ENCODE measurements around the gene GFI1.
A peak's percentile ranks its signal among the peaks of the same experiment; 100 is the strongest.
"Not testable (repeated sequence)": the region's sequence is repeated elsewhere in the genome, so short reads cannot be mapped to it uniquely, and the experiment has no call there.

The GFI1 gene

DNA sequence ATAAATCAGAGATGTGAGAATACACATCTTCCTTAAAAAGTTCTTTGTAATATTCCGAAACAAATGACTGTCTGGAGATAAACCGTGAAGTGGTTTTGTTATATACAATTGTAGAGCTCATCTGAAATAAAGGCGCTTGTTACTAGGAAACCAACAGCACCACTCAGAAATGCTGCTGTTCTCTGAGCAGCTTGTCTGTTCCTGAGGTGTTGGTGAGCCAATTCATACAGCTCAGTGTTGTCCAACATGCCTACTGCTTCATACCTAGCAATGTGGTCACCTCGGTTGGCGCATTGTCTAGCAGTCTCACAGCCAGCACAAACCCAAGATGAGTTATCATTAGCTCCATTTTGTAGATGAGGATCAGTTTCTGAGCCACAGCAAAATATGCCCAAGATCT lies 44.4 kb downstream of the GFI1 start:
- in situ Hi-C loops (cut with HindIII; ENCODE audit: low pct_unique_long_range_greater_than_20kb, low sequenced_read_pairs) = no loop called here
- DNase-seq (ENCODE audit: low read depth in 1 of 2, low spot score in 1 of 2) = no peak

DNA sequence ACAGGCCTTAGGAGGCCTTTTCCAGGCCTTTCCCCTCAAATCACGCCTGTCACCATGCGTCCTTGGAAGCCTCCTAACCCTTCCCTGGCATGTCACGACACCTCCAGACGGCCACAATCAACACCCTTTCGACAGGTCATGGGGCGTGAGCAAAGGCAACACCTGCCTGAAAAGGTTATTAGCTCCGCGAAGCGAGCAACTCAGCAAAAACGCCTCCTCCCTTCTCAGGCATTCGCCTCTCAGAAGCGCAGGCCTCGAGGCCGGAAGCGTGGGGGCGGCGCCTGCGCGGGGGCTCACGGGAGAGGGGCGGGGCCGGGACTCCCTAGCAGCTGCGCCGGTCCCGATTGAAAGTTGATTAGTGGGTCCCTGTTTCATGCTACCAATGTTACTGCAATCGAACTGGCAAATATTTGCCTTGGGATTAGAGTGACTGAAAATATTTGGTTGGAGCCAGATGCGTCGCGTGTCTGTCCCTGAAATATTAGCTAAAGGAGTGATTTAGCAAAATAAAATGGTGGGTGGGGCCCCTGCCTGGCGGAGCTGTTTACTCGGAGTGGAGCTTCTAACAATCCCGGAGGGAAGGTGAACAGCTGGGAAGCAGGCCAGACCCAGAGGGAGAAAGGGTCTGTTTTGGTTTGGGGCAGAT lies 44.9 kb downstream of the GFI1 start:
- TF ChIP-seq JUND (IDR thresholded peaks at IDR 0.05; ENCODE audit: low read depth) = no peak
- in situ Hi-C loops (cut with HindIII; ENCODE audit: low pct_unique_long_range_greater_than_20kb, low sequenced_read_pairs) = no loop called here
- peak in 1 of 2 experiments; percentile 64 for DNase-seq (ENCODE audit: low read depth in 1 of 2, low spot score in 1 of 2)

More for the DNA sequence above, 44.4 kb downstream of the GFI1 start:
- no peak for TF ChIP-seq JUND (IDR thresholded peaks at IDR 0.05; ENCODE audit: low read depth)

DNA sequence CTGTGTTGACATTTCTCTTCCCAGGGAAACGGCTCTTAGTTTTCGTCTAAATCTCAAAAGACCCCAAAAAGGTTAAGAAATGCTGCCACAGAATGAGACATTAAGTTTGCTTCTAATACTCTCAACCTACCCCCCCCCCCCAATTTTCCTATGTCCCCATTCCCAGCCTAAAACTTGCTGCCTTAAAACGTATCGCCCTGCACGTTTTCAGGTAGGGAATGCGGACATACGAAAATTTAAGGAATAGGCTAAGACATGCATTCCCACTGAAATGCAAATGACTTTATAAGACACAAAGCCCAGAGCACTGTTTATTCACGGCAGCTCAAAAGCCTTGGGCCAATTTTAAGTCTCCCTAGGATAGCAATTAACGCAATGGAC lies 45.4 kb downstream of the GFI1 start:
- DNase-seq (ENCODE audit: low read depth in 1 of 2, low spot score in 1 of 2) = no peak
- no peak for TF ChIP-seq JUND (IDR thresholded peaks at IDR 0.05; ENCODE audit: low read depth)
- in situ Hi-C loops (cut with HindIII; ENCODE audit: low pct_unique_long_range_greater_than_20kb, low sequenced_read_pairs) = no loop called here

DNA sequence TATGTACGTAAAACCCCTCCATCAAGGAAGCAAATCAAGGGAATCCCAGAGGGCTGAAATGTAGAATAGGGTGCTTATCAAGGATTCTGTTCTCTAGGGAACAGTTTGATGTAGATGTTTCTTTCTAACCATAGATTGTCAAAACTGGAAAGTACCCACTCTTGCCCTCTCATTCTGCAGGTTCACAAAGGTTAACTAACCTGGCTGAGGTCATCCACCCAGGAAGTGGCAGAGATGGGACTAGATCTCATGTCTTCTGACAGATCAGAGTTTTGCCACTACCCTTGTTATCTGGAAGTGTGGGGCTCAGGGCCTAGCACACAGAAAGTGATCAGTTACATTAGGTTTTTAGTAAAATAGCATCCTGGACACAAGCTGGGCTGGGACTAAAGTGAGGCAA lies 47.4 kb downstream of the GFI1 start:
- no peak for TF ChIP-seq JUND (IDR thresholded peaks at IDR 0.05; ENCODE audit: low read depth)
- in situ Hi-C loops (cut with HindIII; ENCODE audit: low pct_unique_long_range_greater_than_20kb, low sequenced_read_pairs) = no loop called here
- DNase-seq (ENCODE audit: low read depth in 1 of 2, low spot score in 1 of 2) = no peak

- DNase-seq (ENCODE audit: low read depth in 1 of 2, low spot score in 1 of 2); in situ Hi-C loops (cut with HindIII; ENCODE audit: low pct_unique_long_range_greater_than_20kb, low sequenced_read_pairs): not testable (repeated sequence)
Measured at GRCh38 chr1:92434572-92434971, 52.2 kb downstream of the GFI1 start.

GRCh38 chr1:92430030-92430429 lies 56.7 kb downstream of the GFI1 start:
- in situ Hi-C loops (cut with HindIII; ENCODE audit: low pct_unique_long_range_greater_than_20kb, low sequenced_read_pairs) = no loop called here
- DNase-seq (ENCODE audit: low read depth in 1 of 2, low spot score in 1 of 2) = no peak
- no peak for TF ChIP-seq JUND (IDR thresholded peaks at IDR 0.05; ENCODE audit: low read depth)

DNA sequence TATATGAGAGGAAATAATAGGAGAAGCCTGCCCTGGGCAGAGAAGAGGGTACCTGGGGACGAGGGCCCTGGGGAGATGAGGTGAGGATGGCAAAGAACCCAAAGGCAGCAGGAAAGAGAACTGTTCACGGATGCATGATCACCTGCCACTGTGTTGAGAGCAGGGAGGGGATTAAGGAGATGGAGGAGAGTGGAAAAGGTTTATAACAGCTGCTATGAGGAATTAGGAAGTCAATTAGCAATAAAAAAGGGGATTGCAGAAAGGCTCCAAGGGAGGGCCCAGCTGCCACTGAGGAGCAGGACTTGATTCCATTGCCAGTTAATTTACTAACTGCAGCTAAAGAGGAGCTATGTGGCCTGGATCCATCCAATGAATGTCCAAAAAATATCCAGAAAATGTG lies 61.1 kb downstream of the GFI1 start:
- TF ChIP-seq JUND (IDR thresholded peaks at IDR 0.05; ENCODE audit: low read depth) = no peak
- in situ Hi-C loops (cut with HindIII; ENCODE audit: low pct_unique_long_range_greater_than_20kb, low sequenced_read_pairs) = no loop called here
- DNase-seq (ENCODE audit: low read depth in 1 of 2, low spot score in 1 of 2) = no peak
